GM12878 (cell line): ENCODE data around the gene THTPA. TPM values are rescaled to one million over a fixed set of nuclear protein-coding genes. Genes with fewer than 3 reads are reported as not detected.

ENCODE experiments used
- ATAC-seq: fragments of 200-7000 bp; cut with Tn5 transposase; 3 replicates; pipeline ENCODE4 v1.9.1; 2020; ENCODE audit warnings: mild to moderate bottlenecking, moderate library complexity
- BruUV-seq: library from RNA; stranded (reverse); fragments of 400-500 nt; replicated peaks from 2 replicates; lab custom pipeline; 2021; lab: Mats Ljungman, UMichigan
- CTCF ChIA-PET: fragments of 300-600 bp; sonication (Branson Sonifier 250); formaldehyde crosslinking; extraction: SDS; loops from one replicate; lab custom pipeline; 2021; ENCODE audit warnings: inconsistent platforms; lab: Yijun Ruan, JAX
- POLR2A ChIA-PET: fragments of 350-600 bp; formaldehyde crosslinking; extraction: SDS; loops from one replicate; lab custom pipeline; 2021; ENCODE audit warnings: inconsistent platforms; lab: Charles Lee
- RAD21 ChIA-PET: fragments of 300-600 bp; sonication (Branson Sonifier 250); formaldehyde crosslinking; loops from one replicate; lab custom pipeline; 2023; ENCODE audit warnings: antibody characterized with exemption; ENCODE audit not compliant: unreplicated experiment; lab: Charles Lee
- SMC1A ChIA-PET: fragments of 300-600 bp; sonication (Branson Sonifier 250); formaldehyde crosslinking; loops from one replicate; lab custom pipeline; 2023; ENCODE audit not compliant: unreplicated experiment, uncharacterized antibody; lab: Charles Lee
- DNase-seq: peaks from one replicate; pipeline ENCODE4 v3.0.0-alpha.2; 2011; ENCODE audit warnings: low read depth, low spot score
- FAIRE-seq: peaks from 3 replicates; lab custom pipeline; 2011; peaks lifted over from hg19 to GRCh38; lab: Jason Lieb, UNC
- H2AFZ ChIP-seq: 2 replicates; pipeline ENCODE4 v1.6.0; 2011; ENCODE audit warnings: low read depth, low read length, control low read depth; ENCODE audit not compliant: control insufficient read depth
- H3K27ac ChIP-seq: 2 replicates; pipeline ENCODE4 v1.5.1; 2011; ENCODE audit warnings: control low read depth; ENCODE audit not compliant: control insufficient read depth, insufficient read depth
- H3K27me3 ChIP-seq, 2 experiments: replicated peaks in 1 of 2; 2 replicates each; pipeline versions ENCODE4 v1.6.0 to v1.6.1; 2011; ENCODE audit warnings: low read length in 1 of 2; ENCODE audit not compliant: control insufficient read depth in 2 of 2, insufficient read depth in 2 of 2
- H3K36me3 ChIP-seq, 2 experiments: 2 replicates each; pipeline ENCODE4 v1.5.1; 2011; ENCODE audit warnings: low read length in 1 of 2; ENCODE audit not compliant: control insufficient read depth in 2 of 2, insufficient read depth in 2 of 2
- H3K4me1 ChIP-seq: 2 replicates; pipeline ENCODE4 v1.6.1; 2011; ENCODE audit warnings: mild to moderate bottlenecking, low read length, moderate library complexity, mixed read lengths; ENCODE audit not compliant: control insufficient read depth, insufficient read depth
- H3K4me2 ChIP-seq: 2 replicates; pipeline ENCODE4 v1.6.0; 2011; ENCODE audit warnings: control low read depth; ENCODE audit not compliant: control insufficient read depth, insufficient read depth
- H3K4me3 ChIP-seq: fragments of 200-600 bp; sonication (generic); 2 replicates; pipeline ENCODE4 v1.5.1; 2016
- H3K79me2 ChIP-seq: 2 replicates; pipeline ENCODE4 v1.6.0; 2011; ENCODE audit warnings: low read length; ENCODE audit not compliant: control insufficient read depth, insufficient read depth
- H3K9ac ChIP-seq: 2 replicates; pipeline ENCODE4 v1.8.0; 2011; ENCODE audit warnings: low read length, control low read depth, mixed read lengths; ENCODE audit not compliant: control insufficient read depth, insufficient read depth
- H3K9me3 ChIP-seq: replicated peaks from 3 replicates; pipeline ENCODE4 v1.5.1; 2011; ENCODE audit warnings: mild to moderate bottlenecking, low read length; ENCODE audit not compliant: control insufficient read depth, insufficient read depth
- H4K20me1 ChIP-seq: 2 replicates; pipeline ENCODE4 v1.6.0; 2011; ENCODE audit not compliant: control insufficient read depth, insufficient read depth
- CREB1 ChIP-seq: IDR thresholded peaks from 2 replicates; pipeline ENCODE4 v1.6.1; 2012; ENCODE audit warnings: low read depth, mild to moderate bottlenecking, inconsistent platforms
- JUND ChIP-seq: IDR thresholded peaks from 2 replicates; pipeline ENCODE4 v1.6.1; 2012; ENCODE audit warnings: low read depth, mild to moderate bottlenecking, low read length, improper control_type of control experiment, moderate library complexity
- NBN ChIP-seq: fragments of 450-650 bp; IDR thresholded peaks from 2 replicates; pipeline ENCODE4 v1.6.1; 2016
- SIX5 ChIP-seq: IDR thresholded peaks from 2 replicates; pipeline ENCODE4 v1.6.1; 2011; ENCODE audit warnings: mild to moderate bottlenecking, low read depth, low read length, moderate library complexity; ENCODE audit not compliant: severe bottlenecking
- ZBED1 ChIP-seq: IDR thresholded peaks from 2 replicates; pipeline ENCODE4 v1.6.1; 2016; ENCODE audit warnings: borderline replicate concordance
- WGBS: methylation state at CpG from one replicate; pipeline ENCODE4 v1.1.6; 2016; ENCODE audit warnings: low lambda C conversion rate; ENCODE audit not compliant: insufficient replicate concordance, insufficient coverage; ENCODE audit errors: missing lambda C conversion rate; 5-methylcytosine and 5-hydroxymethylcytosine counted together
- in situ Hi-C: fragments of 300-500 bp; cut with MboI; formaldehyde crosslinking; loops from 9 replicates; pipeline ENCODE4 v1.14.3; 2018; ENCODE audit warnings: mixed read lengths
- intact Hi-C: fragments of 100-400 bp; cut with micrococcal nuclease; formaldehyde crosslinking; loops from one replicate; pipeline ENCODE4 v1.14.2; 2022; ENCODE audit not compliant: unreplicated experiment
- polyA plus RNA-seq, 11 experiments: library from polyadenylated mRNA; depleted of rRNA in 4 of 11; unstranded in 6 of 11; stranded (reverse) in 5 of 11; fragments of >200 nt; fragmentation: Nextera tagmentation in 4 of 11; fragmentation: Illumina TruSeq in 1 of 11; extraction: Ambion mirVana in 4 of 11; extraction: Trizol in 1 of 11; gene quantifications; 1 replicate in 1 of 11; 2 replicates in 10 of 11; pipeline versions ENCODE4 v1.2.1 to v1.2.3, GENCODE V29; 2011 to 2016; ENCODE audit warnings: inconsistent platforms in 2 of 11, missing spikeins in 2 of 11, low read depth in 1 of 11
- total RNA-seq, 4 experiments: library from RNA; depleted of rRNA in 3 of 4; stranded (reverse); fragments of >200 nt in 3 of 4; fragmentation: Illumina TruSeq in 1 of 4; extraction: Trizol in 1 of 4; gene quantifications; 2 replicates each; pipeline versions ENCODE4 v1.2.1 to v1.2.3, GENCODE V29; 2013 to 2021
- TF ChIP-seq, protein P1 (sequence below): fragments of 450-650 bp; IDR thresholded peaks from 2 replicates; pipeline ENCODE4 v1.6.1; 2014; ENCODE audit warnings: mild to moderate bottlenecking
- TF ChIP-seq, protein P2 (sequence below): fragments of 450-650 bp; IDR thresholded peaks from 2 replicates; pipeline ENCODE4 v1.6.1; 2017; ENCODE audit warnings: mild to moderate bottlenecking, moderate library complexity

Gene THTPA
- total and polyA plus RNA-seq, 10 of the 15 experiments (the other 5 are each of a cell fraction or from before 2014, with no cell fraction given): 3.1 to 24.9 (median 12.8) TPM

DNA sequence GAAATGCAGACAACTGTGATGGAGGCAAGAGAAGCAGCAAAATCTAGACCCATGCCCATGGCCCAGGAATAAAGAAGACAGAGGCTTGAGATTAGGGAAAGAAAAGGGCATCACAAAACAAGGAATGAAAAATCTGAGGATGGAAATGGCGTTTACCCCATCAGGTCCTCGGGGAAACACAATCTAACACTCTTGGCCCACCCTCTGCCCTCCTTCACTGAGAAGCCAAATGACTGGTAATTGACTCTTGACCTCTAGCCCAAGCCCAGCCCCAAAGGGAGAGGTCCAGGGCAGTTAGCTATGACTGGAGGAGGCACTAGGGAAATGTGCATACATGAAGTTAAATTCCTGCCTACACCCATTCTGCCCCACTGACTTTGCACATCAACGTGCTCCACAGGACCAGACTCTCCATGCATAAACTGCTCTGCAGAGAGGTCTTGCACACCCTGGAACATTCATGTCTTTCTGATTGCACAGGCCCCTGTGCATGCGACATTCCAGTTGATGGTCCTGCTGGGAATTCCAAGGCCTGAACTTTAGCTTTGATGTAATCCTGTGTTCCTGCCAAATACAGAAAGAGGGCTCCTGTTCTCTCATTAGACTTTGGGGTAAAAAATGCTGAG is 10.2 kb upstream of the THTPA start:
- Histone ChIP-seq H3K9me3 (no peaks in the 10 kb centered on the region), H3K79me2 (no peaks in the 10 kb centered on the region), H3K4me2 (no peak overlapping the region), H3K36me3 (no peaks in the 10 kb centered on the region), H3K27ac (no peak overlapping the region), H4K20me1 (no peaks in the 10 kb centered on the region), H3K4me3 (no peak overlapping the region), H3K27me3 (no peaks in the 10 kb centered on the region), H3K4me1 (no peaks in the 10 kb centered on the region), H3K9ac (no peak overlapping the region), H2AFZ (no peak overlapping the region)
- ATAC-seq: no peak
- ChIA-PET POLR2A (no interaction called here), CTCF (interaction anchor here (11.4 kb wide), 1 partner anchor 14 kb away, joined by 131 read pairs; no protein-coding TSS in a partner anchor), SMC1A (interaction anchor here (0.5 kb wide), 1 partner anchor 399 kb away, joined by 3 read pairs; no protein-coding TSS in a partner anchor), RAD21 (interaction anchor here (0.6 to 1.1 kb wide), 2 partner anchors 12 to 216 kb away, joined by 3 read pairs; no protein-coding TSS in a partner anchor)
- no TSS peak for BruUV-seq
- 35% methylated on average over 4 of the region's 4 CpGs for WGBS
- intact Hi-C loops (no loop called here), in situ Hi-C loops (no loop called here)
- no peak for FAIRE-seq
- DNase-seq: no peak
- TF ChIP-seq ZBED1 (no peak), CREB1 (no peak), JUND (no peak), NBN (no peak), SIX5 (no peak)
- TF ChIP-seq, protein P1, sequence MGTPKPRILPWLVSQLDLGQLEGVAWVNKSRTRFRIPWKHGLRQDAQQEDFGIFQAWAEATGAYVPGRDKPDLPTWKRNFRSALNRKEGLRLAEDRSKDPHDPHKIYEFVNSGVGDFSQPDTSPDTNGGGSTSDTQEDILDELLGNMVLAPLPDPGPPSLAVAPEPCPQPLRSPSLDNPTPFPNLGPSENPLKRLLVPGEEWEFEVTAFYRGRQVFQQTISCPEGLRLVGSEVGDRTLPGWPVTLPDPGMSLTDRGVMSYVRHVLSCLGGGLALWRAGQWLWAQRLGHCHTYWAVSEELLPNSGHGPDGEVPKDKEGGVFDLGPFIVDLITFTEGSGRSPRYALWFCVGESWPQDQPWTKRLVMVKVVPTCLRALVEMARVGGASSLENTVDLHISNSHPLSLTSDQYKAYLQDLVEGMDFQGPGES: no peak
- TF ChIP-seq, protein P2, sequence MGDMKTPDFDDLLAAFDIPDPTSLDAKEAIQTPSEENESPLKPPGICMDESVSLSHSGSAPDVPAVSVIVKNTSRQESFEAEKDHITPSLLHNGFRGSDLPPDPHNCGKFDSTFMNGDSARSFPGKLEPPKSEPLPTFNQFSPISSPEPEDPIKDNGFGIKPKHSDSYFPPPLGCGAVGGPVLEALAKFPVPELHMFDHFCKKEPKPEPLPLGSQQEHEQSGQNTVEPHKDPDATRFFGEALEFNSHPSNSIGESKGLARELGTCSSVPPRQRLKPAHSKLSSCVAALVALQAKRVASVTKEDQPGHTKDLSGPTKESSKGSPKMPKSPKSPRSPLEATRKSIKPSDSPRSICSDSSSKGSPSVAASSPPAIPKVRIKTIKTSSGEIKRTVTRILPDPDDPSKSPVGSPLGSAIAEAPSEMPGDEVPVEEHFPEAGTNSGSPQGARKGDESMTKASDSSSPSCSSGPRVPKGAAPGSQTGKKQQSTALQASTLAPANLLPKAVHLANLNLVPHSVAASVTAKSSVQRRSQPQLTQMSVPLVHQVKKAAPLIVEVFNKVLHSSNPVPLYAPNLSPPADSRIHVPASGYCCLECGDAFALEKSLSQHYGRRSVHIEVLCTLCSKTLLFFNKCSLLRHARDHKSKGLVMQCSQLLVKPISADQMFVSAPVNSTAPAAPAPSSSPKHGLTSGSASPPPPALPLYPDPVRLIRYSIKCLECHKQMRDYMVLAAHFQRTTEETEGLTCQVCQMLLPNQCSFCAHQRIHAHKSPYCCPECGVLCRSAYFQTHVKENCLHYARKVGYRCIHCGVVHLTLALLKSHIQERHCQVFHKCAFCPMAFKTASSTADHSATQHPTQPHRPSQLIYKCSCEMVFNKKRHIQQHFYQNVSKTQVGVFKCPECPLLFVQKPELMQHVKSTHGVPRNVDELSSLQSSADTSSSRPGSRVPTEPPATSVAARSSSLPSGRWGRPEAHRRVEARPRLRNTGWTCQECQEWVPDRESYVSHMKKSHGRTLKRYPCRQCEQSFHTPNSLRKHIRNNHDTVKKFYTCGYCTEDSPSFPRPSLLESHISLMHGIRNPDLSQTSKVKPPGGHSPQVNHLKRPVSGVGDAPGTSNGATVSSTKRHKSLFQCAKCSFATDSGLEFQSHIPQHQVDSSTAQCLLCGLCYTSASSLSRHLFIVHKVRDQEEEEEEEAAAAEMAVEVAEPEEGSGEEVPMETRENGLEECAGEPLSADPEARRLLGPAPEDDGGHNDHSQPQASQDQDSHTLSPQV: no peak
